ENCODE measurements around the gene FNDC3B. TPM values are rescaled to one million over a fixed set of nuclear protein-coding genes. Genes with fewer than 3 reads are reported as not detected.
A peak's percentile ranks its signal among the peaks of the same experiment; 100 is the strongest.

FNDC3B gene
- total and polyA plus RNA-seq, 9 donors: 22.1 to 198 (median 108) TPM

DNA sequence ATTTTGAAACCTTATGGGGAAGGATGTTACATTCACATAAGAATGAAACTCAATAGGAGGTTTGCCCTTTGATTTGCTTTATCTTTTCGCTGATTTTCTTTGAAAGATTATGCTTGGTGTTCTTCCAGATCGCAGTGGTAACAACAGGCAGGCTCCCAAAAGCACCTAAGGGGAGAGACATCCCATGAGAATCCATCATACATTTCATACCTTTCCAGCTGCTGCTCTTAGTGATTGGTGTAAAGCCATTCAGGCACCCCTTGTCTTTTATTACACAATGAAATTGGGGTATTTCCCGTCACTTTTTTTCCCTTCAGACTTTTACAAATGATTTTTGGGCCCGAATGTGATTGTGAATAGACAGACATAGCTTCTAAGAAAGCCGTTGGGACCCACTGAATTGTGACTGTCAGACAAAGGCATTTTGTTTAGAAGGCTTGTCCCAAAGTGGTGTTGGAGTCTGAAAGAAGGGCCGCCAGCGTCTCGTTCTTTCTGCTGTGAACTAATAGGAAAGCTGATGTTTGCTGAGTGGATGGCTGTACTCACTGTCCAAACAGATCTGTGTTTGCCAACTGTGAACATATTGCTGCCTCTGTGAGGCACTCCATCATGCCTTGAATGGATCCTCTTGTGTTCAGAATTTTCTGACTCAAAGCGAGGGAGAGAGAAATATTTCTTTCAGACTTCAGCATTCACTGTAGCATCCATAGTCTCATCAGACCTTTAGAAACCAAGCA, 164.3 kb downstream of the FNDC3B start:
- DNase-seq: no peak
- TF ChIP-seq CTCF (IDR thresholded peaks at IDR 0.05) (no peak), POLR2A (IDR thresholded peaks at IDR 0.05) (no peak), EP300 (IDR thresholded peaks at IDR 0.05) (no peak)
- 60 to 68% (median 66%) methylated on average over 9 of the region's 9 CpGs for WGBS, 3 donors
- Histone ChIP-seq H3K27ac (peak overlapping the region in 1 of 2 donors; percentile 27), H3K36me3 (no peaks in the 10 kb centered on the region), H3K4me1 (ENCODE audit: insufficient read depth) (peaks cover 11% of the 10 kb centered on the region), H3K4me3 (no peak overlapping the region), H3K9me3 (no peaks in the 10 kb centered on the region), H3K27me3 (no peaks in the 10 kb centered on the region)
- intact Hi-C loops (cut with DNase I): loop anchor here in 1 of 4 donors (5.0 kb wide), 1 partner anchor 161 kb away; no protein-coding TSS in a partner anchor

DNA sequence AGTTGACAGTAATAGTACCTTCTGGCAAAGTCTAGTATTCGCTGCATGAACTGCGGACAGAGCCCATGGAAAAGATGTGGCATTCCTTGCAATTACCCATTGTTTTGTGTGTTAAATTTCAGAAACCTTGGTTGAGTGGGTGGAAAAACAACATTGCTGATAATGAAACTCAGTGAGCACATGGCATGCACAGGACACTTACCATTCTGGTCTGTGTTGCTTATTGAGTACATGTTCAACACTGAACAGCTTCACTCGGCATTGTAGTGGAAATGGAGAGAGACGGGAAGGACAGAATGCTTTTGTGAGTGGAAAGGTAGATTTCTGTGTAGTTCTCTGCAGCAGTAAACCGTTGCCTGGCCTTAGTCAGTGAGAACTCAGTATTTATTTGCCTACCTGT, 165.3 kb downstream of the FNDC3B start:
- Histone ChIP-seq H3K27ac (no peak overlapping the region), H3K4me1 (ENCODE audit: insufficient read depth) (peaks cover 16% of the 10 kb centered on the region), H3K36me3 (no peaks in the 10 kb centered on the region), H3K4me3 (no peak overlapping the region), H3K9me3 (no peaks in the 10 kb centered on the region), H3K27me3 (no peaks in the 10 kb centered on the region)
- intact Hi-C loops (cut with DNase I): loop anchor here in 1 of 4 donors (5.0 kb wide), 2 partner anchors 123 to 162 kb away; no protein-coding TSS in a partner anchor
- no peak for DNase-seq
- no peak for TF ChIP-seq CTCF (IDR thresholded peaks at IDR 0.05)
- no peak for TF ChIP-seq POLR2A (IDR thresholded peaks at IDR 0.05)
- TF ChIP-seq EP300 (IDR thresholded peaks at IDR 0.05): no peak
- 62 to 84% (median 75%) methylated on average over 5 of the region's 5 CpGs for WGBS, 3 donors

DNA sequence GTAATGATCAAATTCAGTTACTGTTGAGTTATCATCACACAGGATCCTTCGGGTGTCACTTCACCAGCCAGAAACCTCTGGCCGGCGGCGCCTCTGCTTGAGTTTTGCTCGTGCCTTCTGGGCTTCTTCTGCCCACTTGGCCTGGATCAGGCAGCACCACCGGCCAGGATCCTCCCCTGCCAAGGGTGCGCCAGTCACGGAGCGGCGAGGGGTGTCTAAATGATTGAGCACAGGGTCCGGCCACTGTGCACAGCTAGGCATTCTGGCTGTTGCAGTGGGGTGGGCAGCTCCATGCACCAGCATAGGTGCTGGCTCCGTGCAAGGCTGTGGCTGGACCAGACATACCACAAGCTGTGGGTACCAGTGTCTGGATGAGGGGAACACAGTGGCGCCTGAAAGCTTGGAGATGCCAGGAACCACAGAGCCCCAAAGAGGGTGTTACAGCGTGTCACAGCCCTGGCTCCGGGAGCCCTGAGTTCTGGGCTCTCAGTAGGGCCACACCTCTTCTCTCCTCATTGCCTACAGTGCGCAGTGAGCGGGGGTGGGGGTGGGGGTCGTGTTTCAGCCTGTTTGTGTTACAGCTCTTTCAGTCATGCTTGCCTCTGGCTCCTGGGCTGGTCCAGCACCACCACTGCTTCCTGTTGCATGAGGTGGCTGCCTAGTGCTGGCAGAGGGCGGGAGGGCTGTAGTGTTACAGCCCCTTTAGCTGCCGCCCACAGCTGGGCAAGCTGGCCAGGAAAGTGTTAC, 169.4 kb downstream of the FNDC3B start:
- Histone ChIP-seq H3K27ac (no peak overlapping the region), H3K4me1 (ENCODE audit: insufficient read depth) (peaks cover 20% of the 10 kb centered on the region), H3K36me3 (no peaks in the 10 kb centered on the region), H3K9me3 (no peaks in the 10 kb centered on the region), H3K27me3 (no peaks in the 10 kb centered on the region), H3K4me3 (no peak overlapping the region)
- 85 to 89% (median 89%) methylated on average over 19 to 20 of the region's 20 CpGs for WGBS, 3 donors
- intact Hi-C loops (cut with DNase I): loop anchor here in 1 of 4 donors (5.0 kb wide), 1 partner anchor 119 kb away; no protein-coding TSS in a partner anchor
- no peak for DNase-seq
- TF ChIP-seq EP300 (IDR thresholded peaks at IDR 0.05) (no peak), CTCF (IDR thresholded peaks at IDR 0.05) (no peak), POLR2A (IDR thresholded peaks at IDR 0.05) (no peak)

- TF ChIP-seq CTCF (IDR thresholded peaks at IDR 0.05) (no peak), EP300 (IDR thresholded peaks at IDR 0.05) (no peak), POLR2A (IDR thresholded peaks at IDR 0.05) (no peak)
- Histone ChIP-seq H3K9me3 (no peaks in the 10 kb centered on the region), H3K27ac (no peak overlapping the region), H3K27me3 (no peaks in the 10 kb centered on the region), H3K36me3 (no peaks in the 10 kb centered on the region), H3K4me1 (ENCODE audit: insufficient read depth) (peaks cover 21% of the 10 kb centered on the region), H3K4me3 (no peak overlapping the region)
- WGBS, 3 donors: 80 to 83% (median 82%) methylated on average over 28 of the region's 28 CpGs
- intact Hi-C loops (cut with DNase I): loop anchor here in 1 of 4 donors (5.0 kb wide), 1 partner anchor 118 kb away; no protein-coding TSS in a partner anchor
- DNase-seq: peak in 2 of 5 donors; percentile 41 to 44
Measured at GRCh38 chr3:172209333-172210321, 170.2 kb downstream of the FNDC3B start.
